Astrocyte of the spinal cord (primary cell): ENCODE data around the gene VPS8.

Source experiments
- DNase-seq: peaks from one replicate; pipeline ENCODE4 v3.0.0; 2011; ENCODE audit warnings: low read depth, low spot score
- H3K4me3 ChIP-seq: 2 replicates; pipeline ENCODE4 v1.5.1; 2011; ENCODE audit warnings: low read depth, mild to moderate bottlenecking, low read length, moderate library complexity
- CTCF ChIP-seq: IDR thresholded peaks from 2 replicates; pipeline ENCODE4 v1.5.1; 2012; ENCODE audit warnings: low read depth, mild to moderate bottlenecking, low read length, inconsistent platforms
- in situ Hi-C: cut with HindIII; loops from 2 replicates; pipeline ENCODE4 v1.10.0; 2017; ENCODE audit warnings: low sequenced_read_pairs

The VPS8 gene

DNA sequence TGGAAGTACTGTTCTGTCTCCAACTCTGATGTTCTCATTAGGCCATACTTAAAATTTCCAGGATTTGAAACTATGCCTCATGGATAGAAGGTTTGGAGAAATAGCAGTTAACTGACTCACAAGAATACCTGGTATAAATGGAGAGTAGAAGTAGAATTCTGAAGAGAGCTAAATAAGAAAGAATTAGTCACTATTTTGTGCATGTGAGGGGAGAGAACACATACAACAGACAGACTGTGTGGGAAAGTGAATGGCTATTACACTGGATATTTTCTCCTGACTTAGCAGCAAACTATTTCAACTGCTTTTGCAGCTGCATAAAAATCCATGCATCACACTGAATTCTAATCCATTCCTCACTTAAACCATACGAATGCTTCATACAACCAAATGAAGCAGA is 269.6 kb downstream of the VPS8 start:
- TF ChIP-seq CTCF: no peak
- in situ Hi-C loops: no loop called here
- H3K4me3 ChIP-seq: no peak overlapping the region
- DNase-seq: no peak

GRCh38 chr3:185082149-185082548 is 270.2 kb downstream of the VPS8 start:
- TF ChIP-seq CTCF: no peak
- no peak for DNase-seq
- H3K4me3 ChIP-seq: no peak overlapping the region
- in situ Hi-C loops: no loop called here

GRCh38 chr3:185082829-185083228 is 270.9 kb downstream of the VPS8 start:
- no peak for TF ChIP-seq CTCF
- no peak for DNase-seq
- H3K4me3 ChIP-seq: no peak overlapping the region
- in situ Hi-C loops: no loop called here

DNA sequence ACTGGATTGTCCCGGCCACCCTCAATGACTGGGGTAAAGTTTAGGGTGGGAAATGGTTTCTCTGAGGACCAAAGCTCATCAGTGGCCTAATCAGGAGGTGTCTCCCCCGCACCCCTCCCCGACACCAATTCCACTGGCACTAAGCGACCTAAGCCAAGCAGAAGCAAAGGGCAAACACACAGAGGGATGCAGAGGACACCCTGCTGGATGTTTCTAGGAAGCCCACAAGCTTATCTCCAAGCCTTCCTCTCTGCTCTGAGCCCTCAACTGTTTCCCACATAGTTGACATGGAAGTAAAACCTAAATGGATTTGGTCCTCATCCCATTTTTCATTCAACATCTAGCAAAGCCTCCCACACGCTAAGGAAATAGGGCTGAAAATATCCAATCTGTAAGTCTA is 272.4 kb downstream of the VPS8 start:
- no peak for TF ChIP-seq CTCF
- no peak overlapping the region for H3K4me3 ChIP-seq
- DNase-seq: no peak
- in situ Hi-C loops: no loop called here

DNA sequence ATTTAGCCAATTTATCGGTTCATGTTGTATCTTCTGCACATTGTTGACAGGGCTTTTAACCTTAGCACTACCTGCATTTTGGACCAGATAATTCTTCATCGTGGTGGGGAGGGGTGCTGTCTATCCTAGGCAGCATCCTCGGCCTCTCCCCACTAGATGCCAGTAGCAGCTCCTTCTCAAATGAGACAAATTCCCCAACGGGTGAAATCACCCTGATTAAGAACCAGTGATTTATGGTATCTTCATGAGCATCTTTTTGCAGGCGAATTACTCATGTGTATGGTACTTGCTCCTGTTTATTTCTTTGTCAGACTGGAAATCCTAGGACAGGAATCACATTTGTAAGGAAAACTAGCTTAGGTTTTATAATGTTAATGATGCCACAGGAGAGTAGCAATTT is 272.9 kb downstream of the VPS8 start:
- H3K4me3 ChIP-seq: no peak overlapping the region
- no peak for DNase-seq
- no peak for TF ChIP-seq CTCF
- in situ Hi-C loops: no loop called here

GRCh38 chr3:185087419-185087818 is 275.5 kb downstream of the VPS8 start:
- no peak for TF ChIP-seq CTCF
- DNase-seq: no peak
- H3K4me3 ChIP-seq: no peak overlapping the region
- in situ Hi-C loops: no loop called here

DNA sequence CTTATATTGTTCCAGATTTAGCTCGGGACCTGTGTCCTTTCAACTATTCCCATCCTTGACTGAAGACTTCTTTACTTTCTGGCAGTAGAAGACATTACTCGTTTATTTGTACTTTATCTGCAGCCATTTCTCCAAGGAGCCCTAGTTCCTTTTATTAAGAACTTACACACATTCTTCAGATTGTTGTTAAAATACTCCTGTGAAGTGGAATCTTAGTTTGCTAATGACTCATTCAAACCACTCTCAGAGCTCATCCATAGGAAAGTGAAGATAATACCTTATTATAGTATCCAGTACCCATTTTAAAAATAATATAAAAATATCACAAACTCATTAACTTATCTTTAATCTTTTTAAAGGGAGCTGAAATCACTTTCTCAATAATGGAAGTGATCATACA is 277.4 kb downstream of the VPS8 start:
- in situ Hi-C loops: no loop called here
- TF ChIP-seq CTCF: no peak
- DNase-seq: peak; percentile 31
- H3K4me3 ChIP-seq: no peak overlapping the region
